Right cardiac atrium (tissue), 5 donors: ENCODE measurements around the gene B3GALT5. TPM values are rescaled to one million over a fixed set of nuclear protein-coding genes. Genes with fewer than 3 reads are reported as not detected.
"Not testable (repeated sequence)": the region's sequence is repeated elsewhere in the genome, so short reads cannot be mapped to it uniquely, and the experiment has no call there.

ENCODE experiments used
- ATAC-seq, 2 donors: fragments of 200-7000 bp; cut with Tn5 transposase; one replicate each; pipeline versions ENCODE4 v1.8.0 to v1.9.1; 2020; ENCODE audit warnings: moderate library complexity in 2 of 2, mild to moderate bottlenecking in 1 of 2
- DNase-seq, 3 donors: peaks; one replicate each; pipeline ENCODE4 v3.0.0-alpha.2; 2020
- H3K27ac ChIP-seq: one replicate; pipeline ENCODE4 v1.5.1; 2013; ENCODE audit warnings: mild to moderate bottlenecking, low read length, control low read depth, moderate library complexity
- H3K27me3 ChIP-seq: one replicate; pipeline ENCODE4 v1.6.1; 2013; ENCODE audit not compliant: control insufficient read depth, insufficient read depth
- H3K4me1 ChIP-seq: one replicate; pipeline ENCODE4 v1.6.1; 2013; ENCODE audit warnings: low read length; ENCODE audit not compliant: control insufficient read depth, insufficient read depth
- H3K4me3 ChIP-seq: one replicate; pipeline ENCODE4 v1.5.1; 2013; ENCODE audit warnings: low read length, control low read depth
- H3K9me3 ChIP-seq: one replicate; pipeline ENCODE4 v1.6.1; 2013; ENCODE audit warnings: low read length; ENCODE audit not compliant: control insufficient read depth
- WGBS: extraction: QIAGEN DNeasy Blood & Tissue Kit; methylation state at CpG from one replicate; pipeline ENCODE4 v1.1.7; 2013; 5-methylcytosine and 5-hydroxymethylcytosine counted together
- intact Hi-C, 4 donors: fragments of 100-400 bp; cut with DNase I; formaldehyde crosslinking; loops; one replicate each; pipeline versions ENCODE4 v1.11.0 to v1.14.0; 2022 to 2023
- polyA plus RNA-seq: library from polyadenylated mRNA; stranded (reverse); fragments of 200-250 nt; gene quantifications from one replicate; pipeline ENCODE4 v1.2.3, GENCODE V29; 2013
- total RNA-seq, 4 donors: library from RNA; stranded (reverse); fragmentation: NEBNext Ultra II Directional; extraction: Animal tissue kit (Norgen Biotek cat#: 25700); gene quantifications; one replicate each; pipeline ENCODE4 v1.2.1, GENCODE V29; 2021
- donor health status: healthy with polysubstance abuse.
- donor health status: DM: no; HTN: yes; CAD: no.
- donor health status: DM: no; HTN: no; CAD: no.
- donor health status: DM: no; HTN: yes; CAD: no; lungs with severe emphysema.
- donor health status: DM: yes; HTN: yes; CAD: no.

B3GALT5 gene
- total and polyA plus RNA-seq, 5 donors: 0.03 to 0.25 (median 0.09) TPM

DNA sequence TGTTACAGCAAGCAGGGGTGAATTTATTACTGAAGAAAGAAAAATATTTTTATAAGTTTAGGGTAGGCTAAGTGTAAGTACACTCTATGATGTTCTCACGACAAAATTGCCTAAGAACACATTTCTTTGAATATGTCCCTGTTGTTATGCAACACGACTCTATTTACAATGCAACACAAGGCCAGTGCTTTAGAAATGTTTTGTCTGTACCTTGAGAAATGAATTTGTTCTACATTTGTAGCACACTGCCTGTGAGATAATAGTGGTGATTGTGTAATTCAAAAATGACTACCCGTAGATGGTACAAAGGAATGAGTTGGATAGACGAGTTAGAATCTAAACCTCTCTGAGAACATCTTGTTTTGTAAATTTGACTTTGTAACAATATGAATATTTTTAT, 68.5 kb downstream of the B3GALT5 start:
- no peaks in the 10 kb centered on the region for H3K9me3 ChIP-seq
- no peaks in the 10 kb centered on the region for H3K4me1 ChIP-seq
- 91% methylated on average over 4 of the region's 4 CpGs for WGBS
- H3K27me3 ChIP-seq: no peaks in the 10 kb centered on the region
- DNase-seq (no peak), ATAC-seq (no peak)
- no peak overlapping the region for H3K4me3 ChIP-seq
- intact Hi-C loops: no loop called here
- H3K27ac ChIP-seq: no peak overlapping the region

DNA sequence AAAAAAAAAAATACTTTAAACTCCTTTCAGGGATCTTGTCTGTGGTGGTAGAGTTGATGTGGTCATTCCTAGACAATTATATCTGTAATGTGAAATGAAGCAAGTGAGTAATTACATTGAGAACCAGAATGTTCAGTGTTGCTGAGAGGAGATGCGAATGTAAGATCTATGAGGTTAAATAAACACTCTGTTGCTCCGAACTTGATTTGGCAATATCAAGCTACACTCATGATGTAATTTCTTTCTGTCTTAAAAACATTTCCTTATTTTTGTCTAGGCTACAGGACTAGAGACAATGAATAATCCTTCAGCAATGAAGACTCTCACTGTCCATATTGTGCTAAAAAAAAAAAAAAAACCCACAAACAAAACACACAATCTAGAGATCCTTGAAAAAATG, 69.1 kb downstream of the B3GALT5 start:
- H3K27ac ChIP-seq: no peak overlapping the region
- no peak for ATAC-seq
- 53% methylated on average over 2 of the region's 2 CpGs for WGBS
- no peaks in the 10 kb centered on the region for H3K27me3 ChIP-seq
- DNase-seq: no peak
- intact Hi-C loops: no loop called here
- H3K4me1 ChIP-seq: no peaks in the 10 kb centered on the region
- no peaks in the 10 kb centered on the region for H3K9me3 ChIP-seq
- no peak overlapping the region for H3K4me3 ChIP-seq

DNA sequence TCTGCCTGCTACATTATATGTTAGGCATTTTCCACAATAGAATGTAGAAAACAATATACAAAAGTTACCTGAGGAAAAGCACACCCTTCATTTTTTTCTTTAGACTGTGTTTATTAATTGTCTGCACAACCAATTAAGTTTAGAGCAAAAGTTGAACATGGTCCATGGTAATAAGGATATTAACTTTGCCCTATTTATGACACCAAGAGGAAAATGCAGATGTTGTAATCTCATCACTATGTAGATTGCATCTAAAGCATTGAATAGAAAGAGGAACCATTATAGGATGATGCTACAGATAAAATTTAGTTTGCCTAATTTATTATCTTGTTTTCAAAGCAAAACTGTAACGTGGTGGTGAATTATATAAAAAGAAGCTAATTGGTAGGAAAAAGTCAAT, 72.5 kb downstream of the B3GALT5 start:
- no peaks in the 10 kb centered on the region for H3K27me3 ChIP-seq
- intact Hi-C loops: no loop called here
- DNase-seq (no peak), ATAC-seq (no peak)
- H3K4me1 ChIP-seq: no peaks in the 10 kb centered on the region
- 73% methylated on average over 1 of the region's 1 CpG for WGBS
- no peaks in the 10 kb centered on the region for H3K9me3 ChIP-seq
- no peak overlapping the region for H3K27ac ChIP-seq
- H3K4me3 ChIP-seq: no peak overlapping the region

DNA sequence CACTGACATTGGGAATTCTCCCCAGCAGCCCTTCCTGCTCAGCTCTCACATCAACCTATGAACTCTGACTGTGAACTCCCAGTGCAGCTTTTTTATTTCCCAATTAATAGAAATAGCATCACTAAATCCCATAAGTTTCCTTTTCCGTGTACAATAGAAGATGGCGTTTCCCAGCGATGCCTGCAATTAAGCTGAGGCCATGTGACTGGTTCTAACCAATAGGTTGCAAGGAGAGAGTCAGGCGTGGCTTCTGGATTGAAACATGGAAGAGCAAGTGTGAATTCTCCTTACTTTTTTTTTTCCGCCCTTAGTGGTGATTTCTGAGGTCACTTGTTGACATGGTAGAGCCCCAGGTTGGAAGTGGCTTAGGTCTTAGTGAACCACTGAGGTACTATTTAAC, 73.3 kb downstream of the B3GALT5 start:
- Histone ChIP-seq H3K9me3 (no peaks in the 10 kb centered on the region), H3K27me3 (no peaks in the 10 kb centered on the region), H3K4me3 (no peak overlapping the region), H3K4me1 (no peaks in the 10 kb centered on the region), H3K27ac (no peak overlapping the region)
- no peak for DNase-seq
- WGBS: 95% methylated on average over 5 of the region's 5 CpGs
- intact Hi-C loops: no loop called here
- no peak for ATAC-seq

DNA sequence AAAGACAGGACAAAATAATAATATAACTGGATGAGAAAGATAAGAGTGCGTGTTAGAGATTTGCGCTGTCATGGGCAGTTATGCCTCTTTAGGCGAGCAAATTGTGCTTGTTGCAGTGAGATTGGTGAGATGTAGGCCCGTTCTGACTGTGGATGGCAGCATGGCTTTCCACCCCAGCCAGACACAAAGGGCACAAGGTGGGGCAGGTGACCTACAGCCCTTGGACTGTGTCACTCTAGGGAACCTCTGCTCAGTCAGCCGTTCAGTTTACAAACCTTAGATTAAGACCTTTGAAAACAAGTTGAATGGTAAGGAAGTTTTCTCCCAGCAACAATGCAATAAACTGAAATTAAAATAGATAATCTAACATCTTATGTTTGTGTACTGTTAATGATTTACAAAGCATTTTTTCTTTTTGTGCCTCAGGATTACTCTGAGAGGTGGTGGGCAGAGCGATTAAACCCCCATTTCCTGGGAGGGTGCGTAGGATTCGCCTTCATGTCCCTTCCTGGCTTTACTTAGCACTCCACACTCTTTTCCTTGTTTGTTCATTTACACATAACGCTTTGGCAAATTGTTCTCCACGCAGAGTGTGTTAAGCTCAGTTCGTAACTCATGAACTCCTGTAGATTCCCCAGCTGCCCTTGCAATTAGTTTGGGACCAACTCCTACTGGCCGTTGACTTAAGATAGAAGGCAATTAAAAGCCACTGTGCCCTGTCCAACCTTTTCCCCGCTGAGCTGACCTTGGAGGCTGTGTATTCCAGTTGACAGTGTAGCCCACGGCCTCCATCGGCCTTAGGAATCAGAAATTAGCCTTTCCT, 74.1 kb downstream of the B3GALT5 start:
- no peaks in the 10 kb centered on the region for H3K4me1 ChIP-seq
- DNase-seq (no peak), ATAC-seq (no peak)
- no peak overlapping the region for H3K4me3 ChIP-seq
- H3K27ac ChIP-seq: no peak overlapping the region
- no peaks in the 10 kb centered on the region for H3K27me3 ChIP-seq
- no peaks in the 10 kb centered on the region for H3K9me3 ChIP-seq
- WGBS: 87% methylated on average over 15 of the region's 15 CpGs
- intact Hi-C loops: no loop called here

DNA sequence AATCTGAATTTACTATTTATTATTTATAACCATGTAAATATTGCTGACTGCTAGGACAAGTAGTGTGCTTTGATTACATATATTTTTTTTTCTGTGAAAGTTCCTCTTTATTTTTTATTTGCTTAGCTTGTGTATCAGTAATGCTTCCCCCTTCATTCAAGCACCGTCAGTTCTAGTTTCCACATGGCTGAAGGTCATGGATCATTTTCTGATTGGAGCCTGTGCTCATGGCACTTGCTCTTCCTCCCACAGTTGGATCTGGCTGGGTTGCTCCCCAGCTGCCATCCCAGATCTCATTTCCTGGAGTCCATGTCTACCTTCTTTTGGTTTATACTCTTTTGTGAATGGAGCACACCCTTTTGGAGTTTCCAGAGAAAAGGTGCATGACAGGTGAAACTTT, 75.3 kb downstream of the B3GALT5 start:
- Histone ChIP-seq H3K27ac (no peak overlapping the region), H3K4me3 (no peak overlapping the region), H3K9me3 (no peaks in the 10 kb centered on the region), H3K4me1 (no peaks in the 10 kb centered on the region), H3K27me3 (no peaks in the 10 kb centered on the region)
- no peak for DNase-seq
- WGBS: 72% methylated on average over 1 of the region's 1 CpG
- intact Hi-C loops: no loop called here
- no peak for ATAC-seq

DNA sequence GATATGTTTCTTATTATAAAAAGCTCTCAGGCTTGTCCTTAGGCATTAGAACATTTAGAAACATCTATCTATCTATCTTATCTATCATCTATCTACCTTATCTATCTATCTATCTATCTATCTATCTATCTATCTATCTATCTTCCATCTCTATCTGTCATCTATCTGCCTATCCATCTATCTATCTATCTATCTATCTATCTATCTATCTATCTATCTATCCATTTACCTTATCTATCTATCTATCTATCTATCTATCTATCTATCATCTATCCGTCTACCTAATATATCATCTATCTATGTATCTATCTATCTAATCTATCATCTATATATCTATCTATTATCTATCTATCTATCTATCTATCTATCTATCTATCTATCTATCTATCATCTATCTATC, 77.1 kb downstream of the B3GALT5 start:
- H3K4me3 ChIP-seq, H3K27me3 ChIP-seq, ATAC-seq, H3K27ac ChIP-seq, DNase-seq, H3K4me1 ChIP-seq, intact Hi-C loops, H3K9me3 ChIP-seq: not testable (repeated sequence)
- 80% methylated on average over 1 of the region's 1 CpG for WGBS

DNA sequence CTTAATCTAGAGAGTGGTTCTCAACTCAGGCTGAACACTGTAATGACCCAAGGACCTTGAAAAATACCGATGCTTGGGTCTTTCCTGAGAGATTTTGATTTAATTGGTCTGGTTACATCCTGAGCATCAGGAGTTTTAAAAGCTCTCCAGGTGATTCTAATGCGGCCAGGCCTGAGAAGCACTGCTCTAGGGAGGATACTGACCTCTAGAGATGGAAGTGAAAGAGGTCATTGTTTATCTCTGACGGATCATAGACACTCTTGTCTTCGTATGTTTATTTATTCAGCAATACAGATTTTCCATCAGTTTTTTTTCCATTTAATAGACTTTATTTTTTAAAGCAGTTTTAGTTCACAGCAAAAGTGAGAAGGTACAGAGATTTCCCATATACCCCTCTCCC, 77.7 kb downstream of the B3GALT5 start:
- ATAC-seq (no peak), DNase-seq (no peak)
- WGBS: 65% methylated on average over 4 of the region's 4 CpGs
- H3K27me3 ChIP-seq: no peaks in the 10 kb centered on the region
- H3K27ac ChIP-seq: no peak overlapping the region
- H3K4me3 ChIP-seq: no peak overlapping the region
- H3K4me1 ChIP-seq: no peaks in the 10 kb centered on the region
- no peaks in the 10 kb centered on the region for H3K9me3 ChIP-seq
- intact Hi-C loops: no loop called here

DNA sequence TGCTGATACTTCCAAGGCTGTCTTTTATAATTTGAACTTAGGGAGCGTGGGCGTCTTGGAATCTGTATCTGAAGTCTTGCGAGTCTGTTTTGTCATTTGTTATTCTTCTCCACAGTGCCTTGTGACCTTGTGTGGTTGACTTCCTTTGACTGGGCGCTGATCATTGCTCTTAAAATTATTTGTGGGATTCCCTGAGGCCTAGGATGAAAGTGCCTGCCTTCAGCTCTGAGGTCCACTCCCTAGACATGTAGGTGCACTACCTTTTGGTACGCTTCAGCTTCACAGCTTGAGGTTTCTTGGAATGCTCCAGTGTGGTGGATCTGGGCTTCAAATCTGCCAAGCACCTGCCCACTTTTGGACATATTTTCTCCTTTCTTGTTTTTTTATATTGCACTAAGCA, 82.0 kb downstream of the B3GALT5 start:
- ATAC-seq: no peak
- no peak overlapping the region for H3K27ac ChIP-seq
- H3K4me1 ChIP-seq: no peaks in the 10 kb centered on the region
- H3K27me3 ChIP-seq: no peaks in the 10 kb centered on the region
- no peak overlapping the region for H3K4me3 ChIP-seq
- intact Hi-C loops: no loop called here
- no peaks in the 10 kb centered on the region for H3K9me3 ChIP-seq
- no peak for DNase-seq
- WGBS: 76% methylated on average over 5 of the region's 5 CpGs

DNA sequence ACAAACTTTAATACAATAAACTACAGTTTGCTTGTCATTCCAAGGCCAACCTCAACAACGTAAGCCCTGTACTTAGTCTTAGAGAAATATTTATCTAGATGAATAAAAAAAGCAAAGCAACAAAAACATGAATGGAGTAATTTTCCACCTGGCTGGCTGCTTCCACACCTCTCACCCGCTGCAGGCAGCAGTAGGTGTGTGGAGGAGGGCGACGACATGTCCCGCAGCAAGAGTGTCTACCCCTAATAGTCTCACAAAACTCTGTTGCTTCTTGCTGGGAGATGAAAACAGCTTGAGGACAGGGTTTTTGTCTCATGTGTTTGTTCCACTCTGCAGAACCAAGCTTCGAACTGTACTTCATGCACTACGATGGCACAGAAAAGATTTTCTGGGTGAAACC, 83.5 kb downstream of the B3GALT5 start:
- no peak for ATAC-seq
- Histone ChIP-seq H3K4me3 (no peak overlapping the region), H3K27me3 (no peaks in the 10 kb centered on the region), H3K4me1 (no peaks in the 10 kb centered on the region), H3K9me3 (no peaks in the 10 kb centered on the region), H3K27ac (no peak overlapping the region)
- no peak for DNase-seq
- 90% methylated on average over 7 of the region's 7 CpGs for WGBS
- intact Hi-C loops: no loop called here

DNA sequence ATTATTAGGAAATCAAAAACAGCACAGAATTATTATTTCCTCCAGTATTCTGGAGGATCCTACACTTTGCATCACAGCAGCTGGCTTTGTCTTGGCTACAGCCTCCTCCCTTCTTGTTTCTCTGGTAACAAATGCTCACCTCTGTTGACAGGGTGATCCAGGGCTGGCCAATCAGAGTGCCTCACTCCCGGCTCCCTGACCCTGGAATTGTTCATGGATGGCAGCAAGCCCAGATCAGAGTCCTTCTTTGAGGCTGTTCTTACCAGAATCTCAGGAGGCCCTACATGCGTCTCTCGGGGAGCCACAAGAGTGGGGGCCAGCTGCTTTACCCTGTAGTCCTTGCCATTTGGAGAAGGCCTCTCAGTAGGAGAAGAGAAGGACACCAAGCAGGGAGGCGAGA, 83.9 kb downstream of the B3GALT5 start:
- no peak overlapping the region for H3K27ac ChIP-seq
- no peak for ATAC-seq
- no peak for DNase-seq
- H3K4me1 ChIP-seq: no peaks in the 10 kb centered on the region
- no peak overlapping the region for H3K4me3 ChIP-seq
- WGBS: 62% methylated on average over 4 of the region's 4 CpGs
- H3K27me3 ChIP-seq: no peaks in the 10 kb centered on the region
- no peaks in the 10 kb centered on the region for H3K9me3 ChIP-seq
- intact Hi-C loops: no loop called here

DNA sequence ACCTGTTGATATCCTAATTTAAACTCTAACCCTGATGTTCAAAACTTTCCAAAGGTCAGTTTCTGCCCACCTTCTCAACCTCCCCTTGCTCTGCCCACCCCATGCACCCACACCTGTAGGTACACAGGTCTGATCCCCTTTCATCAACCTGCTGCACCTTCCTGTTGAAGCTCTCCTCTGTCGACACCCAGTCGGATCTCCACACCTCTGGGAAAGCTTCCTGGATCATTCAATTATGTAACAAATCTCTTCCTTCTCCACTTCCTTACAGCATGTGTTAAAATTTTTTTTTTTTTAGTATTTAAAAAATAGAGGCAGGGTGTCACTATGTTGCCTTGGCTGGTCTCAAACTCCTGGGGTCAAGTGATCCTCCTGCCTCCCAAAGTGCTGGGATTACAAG, 87.6 kb downstream of the B3GALT5 start:
- intact Hi-C loops: no loop called here
- Histone ChIP-seq H3K4me3 (no peak overlapping the region), H3K9me3 (no peaks in the 10 kb centered on the region), H3K4me1 (no peaks in the 10 kb centered on the region), H3K27ac (no peak overlapping the region), H3K27me3 (no peaks in the 10 kb centered on the region)
- 69% methylated on average over 2 of the region's 2 CpGs for WGBS
- DNase-seq (no peak), ATAC-seq (no peak)
